GM18951 (cell line): ENCODE data around the gene OTOG.

Experiments
- POLR2A ChIP-seq: IDR thresholded peaks from 4 replicates; pipeline ENCODE4 v1.6.1; 2011; ENCODE audit warnings: mild to moderate bottlenecking; ENCODE audit not compliant: insufficient read length, insufficient read depth; ENCODE audit errors: extremely low read depth
- in situ Hi-C: fragments of 300-500 bp; cut with MboI; formaldehyde crosslinking; loops from one replicate; pipeline ENCODE4 v1.12.0; 2022; ENCODE audit warnings: low sequenced_read_pairs, mixed read lengths, inconsistent platforms; ENCODE audit not compliant: unreplicated experiment

Gene OTOG

GRCh38 chr11:17603056-17603825, 56.2 kb downstream of the OTOG start:
- in situ Hi-C loops, result no loop called here
- TF ChIP-seq POLR2A, result no peak

GRCh38 chr11:17604201-17604914, 57.3 kb downstream of the OTOG start:
- in situ Hi-C loops, result no loop called here
- no peak for TF ChIP-seq POLR2A

GRCh38 chr11:17604915-17605233, 57.8 kb downstream of the OTOG start:
- no peak for TF ChIP-seq POLR2A
- in situ Hi-C loops, result no loop called here

GRCh38 chr11:17605651-17606122, 58.6 kb downstream of the OTOG start:
- in situ Hi-C loops, result no loop called here
- TF ChIP-seq POLR2A, result no peak

GRCh38 chr11:17606233-17607082, 59.4 kb downstream of the OTOG start:
- no peak for TF ChIP-seq POLR2A

GRCh38 chr11:17607083-17607429, 60.0 kb downstream of the OTOG start:
- in situ Hi-C loops, result no loop called here
- no peak for TF ChIP-seq POLR2A

More at GRCh38 chr11:17606233-17607082, 59.4 kb downstream of the OTOG start:
- in situ Hi-C loops, result no loop called here

- in situ Hi-C loops, result no loop called here
Observed at GRCh38 chr11:17607591-17608570, 60.8 kb downstream of the OTOG start.

GRCh38 chr11:17608821-17609220, 61.8 kb downstream of the OTOG start:
- in situ Hi-C loops, result no loop called here

More at GRCh38 chr11:17607591-17608570, 60.8 kb downstream of the OTOG start:
- TF ChIP-seq POLR2A, result no peak

GRCh38 chr11:17609291-17610084, 62.4 kb downstream of the OTOG start:
- TF ChIP-seq POLR2A, result no peak
- in situ Hi-C loops, result no loop called here

More at GRCh38 chr11:17608821-17609220, 61.8 kb downstream of the OTOG start:
- TF ChIP-seq POLR2A, result no peak

- in situ Hi-C loops, result no loop called here
- TF ChIP-seq POLR2A, result no peak
Observed at GRCh38 chr11:17610085-17610894, 63.2 kb downstream of the OTOG start.

- in situ Hi-C loops, result no loop called here
- no peak for TF ChIP-seq POLR2A
Observed at GRCh38 chr11:17611049-17611448, 64.0 kb downstream of the OTOG start.
